ENCODE results near the gene RACGAP1. TPM values are rescaled to one million over a fixed set of nuclear protein-coding genes. Genes with fewer than 3 reads are reported as not detected.

Gene RACGAP1
- polyA plus RNA-seq, 1 of the 3 experiments (the other 2 are of a cell fraction), result 21.5 TPM

GRCh38 chr12:50049254-50050118 is 24.2 kb upstream of the RACGAP1 start:
- Histone ChIP-seq H2AFZ (ENCODE audit: low read depth) (no peak overlapping the region), H3K9me3 (no peaks in the 10 kb centered on the region), H3K4me3 (ENCODE audit: low read depth in 2 of 2, low read length in 1 of 2) (no peak overlapping the region), H3K27me3 (ENCODE audit: insufficient read depth) (peaks cover 7% of the 10 kb centered on the region), H3K4me1 (ENCODE audit: control insufficient read depth in 1 of 2, insufficient read depth in 2 of 2, low read depth in 1 of 2, low read length in 1 of 2) (peaks cover 0 to 4% of the 10 kb centered on the region in 2 experiments; a peak in 1 of 4 replicates), H3K9me2 (no peaks in the 10 kb centered on the region), H3K9ac (no peak overlapping the region), H3F3A (replicated peaks; ENCODE audit: insufficient read depth) (no peaks in the 10 kb centered on the region), H3K79me2 (ENCODE audit: insufficient read depth) (no peaks in the 10 kb centered on the region), H3K27ac (ENCODE audit: low read depth in 2 of 2, low read length in 1 of 2) (no peak overlapping the region), H3K36me3 (replicated peaks in 1 of 2; ENCODE audit: control insufficient read depth in 1 of 2, insufficient read depth in 2 of 2, low read length in 1 of 2) (no peaks in the 10 kb centered on the region), H3K4me2 (no peak overlapping the region), H4K20me1 (ENCODE audit: insufficient read depth) (no peaks in the 10 kb centered on the region)
- ChIA-PET CTCF (interaction anchor here (0.5 to 37.6 kb wide), 9 partner anchors 10 to 185 kb away, joined by 3 to 1401 read pairs (median 4); partner anchors contain the start of genes AQP5 and AQP6), POLR2A (no interaction called here)
- no peak for TF ChIP-seq RXRA (IDR thresholded peaks at IDR 0.05; ENCODE audit: borderline replicate concordance, low read depth)
- no peak for TF ChIP-seq IRF3 (IDR thresholded peaks at IDR 0.05; ENCODE audit: low read depth, low read length)
- no peak for TF ChIP-seq JUND (IDR thresholded peaks at IDR 0.05)
- no peak for TF ChIP-seq SIN3A (IDR thresholded peaks at IDR 0.05; ENCODE audit: borderline replicate concordance, low read depth, low read length)
- no peak for TF ChIP-seq TCF12 (IDR thresholded peaks at IDR 0.05)
- no peak for TF ChIP-seq MEF2A (IDR thresholded peaks at IDR 0.05; ENCODE audit: borderline replicate concordance, low read depth)
- no peak for TF ChIP-seq POLR2AphosphoS5 (IDR thresholded peaks at IDR 0.05; ENCODE audit: low read depth, low read length)
- TF ChIP-seq CHD2 (IDR thresholded peaks at IDR 0.05; ENCODE audit: low read length, partially characterized antibody), result no peak
- TF ChIP-seq USF2 (IDR thresholded peaks at IDR 0.05; ENCODE audit: borderline replicate concordance, low read depth, low read length), result no peak
- no peak for TF ChIP-seq TAF1 (IDR thresholded peaks at IDR 0.05; ENCODE audit: borderline replicate concordance, low read depth, low read length)
- TF ChIP-seq GATA2 (CRISPR knock-in tag; IDR thresholded peaks at IDR 0.05), result no peak
- no peak for TF ChIP-seq YY1 (IDR thresholded peaks at IDR 0.05; ENCODE audit: low read depth)
- WGBS (ENCODE audit: low lambda C conversion rate), result 80% methylated on average over 3 of the region's 3 CpGs
- DNase-seq, result no peak

- Histone ChIP-seq H3K4me2 (no peak overlapping the region), H3K79me2 (ENCODE audit: insufficient read depth) (no peaks in the 10 kb centered on the region), H3F3A (replicated peaks; ENCODE audit: insufficient read depth) (no peaks in the 10 kb centered on the region), H3K4me3 (ENCODE audit: low read depth in 2 of 2, low read length in 1 of 2) (no peak overlapping the region), H2AFZ (ENCODE audit: low read depth) (no peak overlapping the region), H3K36me3 (replicated peaks in 1 of 2; ENCODE audit: control insufficient read depth in 1 of 2, insufficient read depth in 2 of 2, low read length in 1 of 2) (no peaks in the 10 kb centered on the region), H3K27ac (ENCODE audit: low read depth in 2 of 2, low read length in 1 of 2) (no peak overlapping the region), H3K9ac (no peak overlapping the region), H4K20me1 (ENCODE audit: insufficient read depth) (no peaks in the 10 kb centered on the region), H3K27me3 (ENCODE audit: insufficient read depth) (peaks cover 7% of the 10 kb centered on the region), H3K9me2 (no peaks in the 10 kb centered on the region), H3K4me1 (ENCODE audit: control insufficient read depth in 1 of 2, insufficient read depth in 2 of 2, low read depth in 1 of 2, low read length in 1 of 2) (no peaks in the 10 kb centered on the region; a peak in 1 of 4 replicates), H3K9me3 (no peaks in the 10 kb centered on the region)
- 82% methylated on average over 7 of the region's 7 CpGs for WGBS (ENCODE audit: low lambda C conversion rate)
- POLR2A ChIA-PET, result no interaction called here
- CTCF ChIA-PET, result interaction anchor here (1.3 to 37.6 kb wide), 4 partner anchors 9 to 180 kb away, joined by 3 to 1401 read pairs (median 8); partner anchors contain the start of genes AQP5 and AQP6
- DNase-seq, result no peak
- TF ChIP-seq YY1 (IDR thresholded peaks at IDR 0.05; ENCODE audit: low read depth), result no peak
- TF ChIP-seq GABPA (IDR thresholded peaks at IDR 0.05; ENCODE audit: low read depth), result no peak
- no peak for TF ChIP-seq PBX3 (IDR thresholded peaks at IDR 0.05)
- TF ChIP-seq TCF12 (IDR thresholded peaks at IDR 0.05), result no peak
- TF ChIP-seq IRF3 (IDR thresholded peaks at IDR 0.05; ENCODE audit: low read depth, low read length), result no peak
- no peak for TF ChIP-seq TEAD4 (IDR thresholded peaks at IDR 0.05; ENCODE audit: borderline replicate concordance, insufficient read depth)
- no peak for TF ChIP-seq MXI1 (IDR thresholded peaks at IDR 0.05; ENCODE audit: low read depth, low read length)
- no peak for TF ChIP-seq JUND (IDR thresholded peaks at IDR 0.05)
- TF ChIP-seq CHD2 (IDR thresholded peaks at IDR 0.05; ENCODE audit: low read length, partially characterized antibody), result no peak
- no peak for TF ChIP-seq RFX5 (IDR thresholded peaks at IDR 0.05; ENCODE audit: low read length)
- no peak for TF ChIP-seq EP300 (IDR thresholded peaks at IDR 0.05; ENCODE audit: borderline replicate concordance in 1 of 2, low read depth in 1 of 2, low read length in 1 of 2)
- TF ChIP-seq ELF1 (IDR thresholded peaks at IDR 0.05), result no peak
- no peak for TF ChIP-seq FOXJ3 (CRISPR knock-in tag; IDR thresholded peaks at IDR 0.05)
- TF ChIP-seq FOXM1 (IDR thresholded peaks at IDR 0.05; ENCODE audit: low read depth), result no peak
- TF ChIP-seq MEF2A (IDR thresholded peaks at IDR 0.05; ENCODE audit: borderline replicate concordance, low read depth), result no peak
- TF ChIP-seq MAX (IDR thresholded peaks at IDR 0.05; ENCODE audit: low read depth), result no peak
- no peak for TF ChIP-seq POLR2AphosphoS5 (IDR thresholded peaks at IDR 0.05; ENCODE audit: low read depth, low read length)
- TF ChIP-seq TAF1 (IDR thresholded peaks at IDR 0.05; ENCODE audit: borderline replicate concordance, low read depth, low read length), result no peak
These were observed 22.5 kb upstream of the RACGAP1 start for GRCh38 chr12:50047693-50048250.
